HG02759 (cell line): ENCODE measurements around the gene CLIC1.

Experiments
- ATAC-seq: cut with Tn5 transposase; IDR thresholded peaks from one replicate; pipeline ENCODE4 v1.9.1; 2021; ENCODE audit warnings: mild to moderate bottlenecking, moderate library complexity; ENCODE audit not compliant: unreplicated experiment

CLIC1 gene

DNA sequence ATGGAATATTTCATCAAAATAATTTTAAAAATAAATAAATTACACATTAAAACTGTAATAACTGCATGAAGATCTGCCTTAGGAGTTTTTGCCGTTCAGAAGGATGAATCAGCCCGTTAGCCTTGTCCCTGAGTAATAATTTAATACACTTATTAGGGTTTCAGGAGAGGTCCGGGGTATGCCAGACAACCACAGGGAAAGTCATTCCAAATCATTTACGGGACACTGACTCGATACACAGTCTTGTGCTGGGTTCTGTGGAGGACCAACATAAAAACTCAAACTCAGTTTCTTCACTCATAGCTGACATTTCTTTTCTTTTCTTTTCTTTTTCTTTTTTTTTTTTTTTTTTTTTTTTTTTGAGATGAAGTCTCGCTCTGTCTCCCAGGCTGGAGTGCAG is 30.4 kb downstream of the CLIC1 start:
- no peak for ATAC-seq

- peak; percentile 93 for ATAC-seq
These were observed 33.3 kb downstream of the CLIC1 start, which contains the start of gene ABHD16A for GRCh38 chr6:31702819-31703716. ABHD16A (minus strand) TSS chr6:31703324; CDS start chr6:31703281, 43 bp downstream.

- no peak for ATAC-seq
These were observed 33.9 kb downstream of the CLIC1 start for GRCh38 chr6:31702405-31702818.

DNA sequence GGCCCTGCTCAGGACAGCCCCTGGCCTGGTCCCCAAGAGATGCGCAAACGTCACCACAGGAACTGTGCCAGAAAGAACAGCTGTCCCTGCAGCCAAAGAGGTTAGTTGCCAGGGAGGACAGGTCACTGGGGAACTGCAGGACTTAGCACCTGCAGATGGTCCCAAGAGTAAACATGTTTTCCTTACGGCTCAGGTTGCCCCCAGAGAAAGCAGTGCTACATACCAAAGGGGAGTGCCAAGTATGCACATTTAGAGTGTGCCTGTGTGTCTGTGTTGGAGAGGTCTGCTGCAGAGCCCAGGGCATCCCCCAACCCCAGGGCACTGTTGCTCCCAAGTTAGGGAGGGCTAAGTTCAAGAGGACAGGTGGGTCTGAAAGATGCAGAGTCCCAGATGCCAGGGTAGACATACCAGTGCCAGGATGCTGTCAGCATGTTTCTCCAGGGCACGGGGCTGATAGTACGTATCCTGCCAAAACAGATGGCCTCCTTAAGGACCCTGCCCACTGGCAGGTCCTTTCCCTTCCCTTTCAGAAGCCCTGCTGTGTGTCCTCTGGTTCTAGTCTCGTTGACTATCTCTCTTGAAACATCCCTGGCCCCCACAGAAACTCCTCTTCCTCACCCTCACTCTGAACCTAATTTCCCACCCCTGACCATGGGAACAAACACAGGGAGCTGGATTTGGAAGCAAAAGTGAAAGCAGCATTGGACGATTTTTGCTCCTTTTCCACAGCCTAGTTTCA is 34.5 kb downstream of the CLIC1 start:
- no peak for ATAC-seq

DNA sequence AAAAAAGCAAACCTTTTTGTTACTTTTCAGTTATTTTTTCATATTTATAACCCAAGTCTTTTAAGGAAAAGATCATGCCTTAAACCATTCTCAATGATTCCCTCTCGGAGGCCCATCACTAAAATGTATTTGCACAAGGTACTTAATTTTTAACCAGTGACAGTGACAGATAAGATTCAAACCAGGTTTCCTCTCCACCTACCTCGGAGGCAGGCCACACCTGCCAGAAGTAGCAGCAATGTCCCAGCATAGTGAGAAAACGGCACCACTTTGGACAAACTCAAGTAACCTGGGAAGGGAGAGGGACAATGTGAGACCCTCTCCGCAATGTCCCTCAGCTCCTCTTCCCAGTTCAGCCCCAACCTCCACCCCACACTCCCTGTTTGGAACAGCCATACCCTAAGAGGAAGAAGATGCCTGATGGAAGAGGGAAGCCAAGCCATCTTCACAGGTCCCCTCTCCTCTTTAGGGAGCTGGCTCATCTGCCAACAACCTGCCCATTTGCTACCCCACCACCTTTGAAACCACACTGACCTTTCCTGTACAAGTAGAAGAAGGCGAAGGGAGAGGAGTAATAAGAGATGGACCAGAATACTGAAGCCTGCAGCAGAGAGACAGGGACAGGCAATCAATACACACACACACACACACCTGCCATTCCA is 35.5 kb downstream of the CLIC1 start:
- ATAC-seq: no peak

DNA sequence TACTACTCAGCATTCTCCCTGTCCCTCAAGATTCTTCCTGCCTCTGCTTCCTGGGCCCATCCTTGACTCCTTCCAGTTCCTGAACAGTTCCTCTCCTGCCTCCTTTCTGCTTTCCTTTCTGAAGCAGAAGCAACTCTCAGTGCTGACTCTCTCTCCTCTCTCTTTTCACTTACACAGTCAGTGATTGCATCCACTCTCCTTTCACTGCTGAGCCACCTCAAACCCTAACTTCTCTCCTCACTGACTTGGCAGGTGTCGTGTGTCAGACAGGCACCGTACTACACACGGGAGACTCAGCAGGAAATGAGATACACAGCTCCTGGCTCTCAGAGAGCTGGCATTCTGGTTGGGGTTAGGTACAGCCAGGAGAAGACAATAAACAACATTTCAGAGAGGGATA is 38.8 kb downstream of the CLIC1 start:
- no peak for ATAC-seq

DNA sequence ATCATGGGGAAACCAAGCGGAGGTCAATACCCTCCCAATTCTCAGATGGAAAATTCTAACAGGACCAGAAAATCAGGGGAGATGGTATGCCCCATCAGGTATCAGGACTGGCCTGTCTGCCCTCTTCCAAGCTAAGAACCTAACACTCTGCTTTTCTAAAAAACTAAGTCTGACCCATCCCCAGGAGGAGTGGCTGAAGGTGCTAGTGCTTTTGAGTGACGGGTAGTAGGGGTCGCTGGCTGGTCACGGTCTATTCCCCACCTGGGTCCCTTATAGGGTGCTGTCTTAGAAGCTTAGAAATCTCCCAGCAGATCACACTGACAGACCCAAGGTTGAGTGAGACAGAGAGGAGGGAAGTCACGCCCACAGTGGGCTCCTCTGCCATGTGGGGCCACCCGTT is 42.8 kb downstream of the CLIC1 start:
- ATAC-seq: no peak

DNA sequence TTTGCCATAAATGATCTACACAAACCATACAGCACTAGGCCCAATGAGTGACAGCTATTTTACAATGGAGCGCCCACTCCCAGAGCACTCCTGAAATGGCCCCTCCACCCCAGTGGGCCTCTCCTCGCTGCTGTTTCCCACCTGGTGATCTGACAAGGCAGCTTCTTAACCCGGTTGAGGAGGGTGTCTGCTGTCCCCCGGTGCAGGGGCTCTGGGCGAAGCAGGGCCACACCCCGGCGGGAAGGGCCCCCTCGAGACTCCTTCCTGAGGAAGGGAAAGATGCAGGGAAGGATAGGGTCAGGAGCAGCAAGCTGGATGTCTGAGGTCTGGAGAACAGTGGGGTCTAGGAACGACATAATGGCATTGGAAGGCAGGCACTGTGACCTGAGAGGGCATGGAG is 43.4 kb downstream of the CLIC1 start:
- ATAC-seq: no peak

- ATAC-seq: no peak
These were observed 44.0 kb downstream of the CLIC1 start for GRCh38 chr6:31692353-31692752.

GRCh38 chr6:31691564-31692108 is 44.7 kb downstream of the CLIC1 start:
- no peak for ATAC-seq

DNA sequence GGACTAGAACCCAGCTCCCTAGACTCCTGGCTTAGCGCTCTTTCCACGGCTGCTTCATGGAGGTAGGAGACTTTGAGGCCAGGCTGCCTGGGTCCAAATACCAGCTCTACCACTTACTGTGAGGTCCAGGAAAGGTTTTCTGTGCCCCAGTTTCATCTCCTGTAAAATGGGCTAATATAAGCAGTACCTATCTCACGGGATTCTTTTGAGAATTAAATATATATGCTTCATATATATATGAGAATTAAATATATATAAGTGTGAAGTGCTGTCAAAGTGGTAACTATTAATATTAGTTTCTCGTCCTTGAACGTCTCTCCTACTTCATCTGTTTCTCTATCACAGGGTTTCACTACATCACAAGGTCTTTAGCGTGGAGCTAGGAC is 45.3 kb downstream of the CLIC1 start:
- no peak for ATAC-seq

DNA sequence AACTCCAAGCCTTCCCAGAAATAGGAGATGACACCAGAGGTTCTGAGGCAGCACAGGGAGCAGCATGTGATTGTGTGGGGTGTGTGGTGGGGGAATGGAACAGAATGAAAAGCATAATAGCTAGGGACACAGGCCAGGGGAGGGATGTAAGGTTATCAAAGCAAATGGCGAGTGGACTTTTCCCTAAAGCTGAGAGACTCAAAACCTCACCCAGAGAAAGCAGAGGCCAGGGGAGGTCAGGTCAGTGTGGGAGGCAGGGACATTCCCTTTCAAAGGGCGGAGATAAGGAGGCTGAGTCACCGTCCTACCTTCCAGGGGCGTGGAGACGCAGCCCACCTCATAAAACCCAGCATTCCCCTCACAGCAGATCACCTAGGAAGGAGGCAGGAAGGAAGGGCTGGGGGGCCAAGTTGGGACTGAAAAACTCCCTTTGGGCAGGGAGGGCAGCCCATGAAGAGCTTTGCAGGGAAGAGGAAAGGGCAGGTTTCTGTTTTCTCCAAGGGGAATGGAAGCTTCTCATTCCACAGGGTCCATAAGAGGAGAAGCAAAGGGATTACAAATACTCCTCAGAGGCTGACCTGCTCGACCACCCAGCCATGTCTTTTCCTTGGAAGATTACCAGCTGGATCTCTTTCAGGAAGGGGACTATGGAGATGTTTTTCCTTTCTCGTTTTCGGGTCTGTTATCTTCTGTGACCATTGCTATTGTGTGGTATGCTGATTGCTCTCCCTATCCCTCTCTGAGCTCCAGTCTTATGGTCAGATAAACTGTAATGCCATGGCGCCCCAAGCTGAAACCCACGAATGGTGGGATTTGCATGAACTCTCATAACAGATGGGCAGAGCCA is 45.9 kb downstream of the CLIC1 start:
- no peak for ATAC-seq

- ATAC-seq: no peak
These were observed 46.9 kb downstream of the CLIC1 start for GRCh38 chr6:31689249-31690110.

DNA sequence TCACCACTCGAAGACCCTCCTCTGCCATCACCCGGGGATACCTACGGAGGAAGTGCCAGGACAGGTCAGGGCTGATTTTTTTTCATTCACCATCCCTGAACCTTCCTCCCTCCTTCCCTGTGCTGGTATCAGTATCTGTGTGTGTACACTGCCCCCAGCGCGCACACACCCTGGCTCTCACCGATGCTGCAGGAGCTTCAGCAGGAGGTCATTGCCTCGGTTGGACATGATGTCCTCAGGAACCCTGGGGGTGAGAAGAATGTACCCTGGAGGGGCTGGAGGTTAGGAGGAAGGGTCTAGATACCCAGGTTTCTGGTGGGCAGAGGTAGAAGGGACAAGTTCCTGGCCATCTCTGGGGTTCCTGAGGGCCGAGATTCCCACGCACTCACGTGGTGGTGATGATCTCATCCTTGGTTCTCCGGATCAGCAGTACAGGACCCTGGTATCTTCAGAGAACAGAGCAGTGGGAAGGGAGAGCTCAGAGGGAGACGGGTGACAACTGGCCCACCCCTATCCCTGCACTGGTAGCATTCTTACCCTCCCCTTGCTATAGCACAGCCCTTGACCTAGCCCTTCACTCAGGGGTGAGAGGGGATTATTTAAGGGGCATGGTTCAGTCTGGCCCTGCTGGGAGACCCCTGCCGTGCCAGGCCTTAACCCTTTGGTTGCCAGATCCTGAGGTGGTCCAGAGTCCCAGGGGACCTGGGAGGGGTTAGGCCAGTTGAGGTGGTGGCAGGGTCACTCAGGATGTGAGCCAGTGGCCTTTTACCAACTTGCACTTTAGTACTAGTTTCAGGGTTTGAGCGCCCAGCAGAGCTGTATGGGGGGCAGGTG is 48.3 kb downstream of the CLIC1 start:
- ATAC-seq: no peak

DNA sequence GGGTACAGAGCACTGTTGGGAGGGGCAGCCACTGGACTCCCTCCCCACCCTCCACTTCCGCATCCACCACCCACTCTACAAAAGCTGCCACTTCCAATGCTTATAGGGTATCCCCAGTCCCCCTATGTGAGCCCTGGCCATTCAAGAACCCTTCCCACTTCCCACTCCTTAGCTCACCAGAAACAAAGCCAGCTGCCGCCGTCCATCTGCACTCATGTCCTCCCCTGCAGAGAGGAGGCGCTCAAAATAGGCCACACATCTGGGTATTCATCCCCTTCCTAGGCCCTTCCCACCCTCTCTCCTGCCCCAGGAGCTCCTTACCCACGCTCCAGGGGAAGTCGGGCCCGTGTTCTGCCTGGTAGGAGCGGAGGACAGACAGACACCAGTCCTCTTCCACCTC is 49.0 kb downstream of the CLIC1 start:
- ATAC-seq: no peak

- ATAC-seq: no peak
These were observed 49.8 kb downstream of the CLIC1 start for GRCh38 chr6:31686483-31686882.

DNA sequence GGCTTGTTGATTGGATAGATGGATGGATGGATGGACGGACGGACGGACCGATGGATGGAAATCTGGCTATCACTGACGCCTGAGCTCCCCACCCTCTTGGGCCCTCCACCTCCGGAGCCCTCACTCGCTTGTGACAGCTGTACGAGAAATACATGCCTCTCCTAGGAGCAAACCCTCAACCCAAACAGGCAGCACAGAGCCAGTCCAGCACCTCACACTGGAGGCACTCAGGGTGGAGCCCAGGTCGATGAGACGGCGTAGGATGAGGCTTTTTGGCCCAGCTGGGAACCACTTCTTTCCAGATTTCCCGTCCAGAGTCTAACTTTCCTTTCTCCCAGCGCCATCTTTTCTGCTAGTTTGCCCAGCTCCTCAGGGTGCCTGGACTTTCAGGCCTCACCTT is 52.7 kb downstream of the CLIC1 start:
- ATAC-seq: no peak

DNA sequence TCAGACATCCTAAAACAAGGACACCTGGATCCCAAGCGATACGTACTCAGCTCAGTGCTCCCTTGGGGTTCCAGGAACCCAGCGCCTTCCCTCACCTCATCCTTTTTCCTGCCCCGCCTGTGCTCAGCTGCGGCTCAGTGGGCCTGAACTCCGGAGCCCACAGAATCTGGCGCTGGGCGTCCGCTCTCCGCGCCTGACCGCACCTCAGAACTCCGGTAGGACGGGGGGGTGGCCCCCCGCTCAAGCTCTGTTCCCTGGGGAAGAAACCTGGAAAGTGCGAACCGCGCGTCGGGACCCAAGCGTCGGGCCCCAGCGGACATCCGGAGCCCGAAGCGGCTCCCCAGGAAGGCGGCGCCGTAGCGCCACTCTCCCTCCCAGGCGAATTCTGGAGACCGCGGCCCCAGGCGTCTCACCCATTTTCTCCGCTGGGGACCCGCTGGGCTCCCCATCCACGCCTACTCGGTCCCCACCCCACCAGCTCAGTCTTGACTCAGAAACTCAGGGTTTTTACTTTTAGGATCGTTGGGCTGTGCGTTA is 55.1 kb downstream of the CLIC1 start:
- no peak for ATAC-seq
